Esophagus mucosa (tissue), 1 donor: ENCODE data around the gene RFWD3. TPM values are rescaled to one million over a fixed set of nuclear protein-coding genes. Genes with fewer than 3 reads are reported as not detected.
"Not testable (repeated sequence)": the region's sequence is repeated elsewhere in the genome, so short reads cannot be mapped to it uniquely, and the experiment has no call there.

ENCODE experiments used
- ATAC-seq: fragments of 200-7000 bp; cut with Tn5 transposase; one replicate; pipeline ENCODE4 v1.9.1; 2020
- total RNA-seq: library from RNA; stranded (reverse); gene quantifications from one replicate; pipeline ENCODE4 v1.2.4, GENCODE V29; 2023
- donor health status: DM: yes; HTN: yes; CAD: no.

Gene RFWD3
- total RNA-seq, 1 donor from 2014 or later = 23.9 TPM

DNA sequence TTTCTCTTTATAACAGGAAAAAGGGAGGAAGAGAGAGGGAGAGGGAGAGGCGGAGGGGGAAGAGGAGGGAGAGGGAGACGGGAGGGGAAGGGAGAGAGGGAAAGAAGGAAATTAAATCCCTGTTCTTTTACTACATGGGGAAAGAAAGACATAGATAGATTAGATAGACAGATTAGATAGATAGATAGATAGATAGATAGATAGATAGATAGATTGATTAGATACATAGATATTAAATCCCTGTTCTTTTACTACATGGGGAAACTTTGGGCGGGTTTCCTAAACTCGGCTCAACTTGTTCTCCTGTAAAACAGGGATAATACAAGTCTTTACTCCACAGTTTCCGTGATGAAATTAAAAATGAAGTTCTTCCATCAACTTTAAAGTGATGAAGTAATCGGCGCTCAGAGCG, 661 bp downstream of the RFWD3 start:
- ATAC-seq = no peak

DNA sequence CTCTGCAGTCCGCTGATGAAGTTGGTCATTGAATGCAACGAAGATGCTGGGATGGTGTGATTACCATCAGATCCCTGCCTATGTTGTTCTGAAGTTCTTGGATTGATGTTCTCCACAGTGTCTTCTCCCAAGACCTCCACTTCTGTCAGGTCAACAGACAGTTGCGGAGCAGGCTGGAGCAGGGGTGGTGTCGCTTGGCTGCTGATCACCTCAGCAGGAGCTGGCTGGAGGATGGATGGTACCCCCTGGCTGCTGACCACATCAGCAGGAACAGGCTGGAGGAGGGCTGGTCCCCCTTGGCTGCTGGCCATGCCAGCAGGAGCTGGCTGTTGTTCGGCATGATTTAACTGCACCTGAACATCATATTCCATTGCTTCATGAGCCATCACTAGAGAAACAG, 5.6 kb downstream of the RFWD3 start:
- ATAC-seq = no peak

DNA sequence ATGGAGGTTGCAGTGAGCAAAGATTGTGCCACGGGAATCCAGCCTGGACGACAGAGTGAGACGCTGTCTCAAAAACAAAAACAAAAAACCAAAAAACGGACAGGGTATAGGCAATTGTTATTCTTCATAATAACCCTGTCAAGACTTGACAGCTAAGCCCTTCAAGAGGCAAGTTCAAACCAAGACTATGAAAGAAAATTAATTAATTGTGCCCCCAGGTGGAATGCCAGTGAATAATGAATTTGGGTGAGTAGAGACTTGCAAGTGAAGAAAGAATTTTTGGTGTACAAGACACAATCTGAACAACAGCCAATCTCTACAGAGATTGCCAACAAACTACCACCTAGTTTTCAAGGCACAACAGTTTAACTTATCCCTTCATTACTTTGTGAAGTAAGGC, 6.3 kb downstream of the RFWD3 start:
- peak; percentile 75 for ATAC-seq

DNA sequence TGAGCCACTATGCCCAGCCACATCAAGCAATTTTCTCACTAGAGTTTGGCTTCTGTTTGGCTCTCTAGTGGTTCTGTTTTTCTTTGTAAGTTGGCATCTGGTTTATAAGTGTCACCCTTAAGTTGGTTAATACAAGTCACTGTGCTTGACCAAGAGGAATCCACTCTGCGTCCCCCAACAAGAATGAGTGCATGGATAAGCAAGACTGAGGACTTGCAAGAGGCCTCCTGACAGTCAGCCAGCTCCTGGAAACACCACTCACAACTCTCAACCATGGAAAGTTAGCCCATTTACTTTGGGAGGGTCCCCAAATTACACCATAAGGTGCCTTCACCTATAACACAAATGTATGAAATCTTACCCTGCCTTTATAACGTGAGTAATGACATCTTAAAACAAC, 7.6 kb downstream of the RFWD3 start:
- ATAC-seq = no peak

GRCh38 chr16:74657870-74658642, 8.6 kb downstream of the RFWD3 start:
- ATAC-seq = peak; percentile 38

DNA sequence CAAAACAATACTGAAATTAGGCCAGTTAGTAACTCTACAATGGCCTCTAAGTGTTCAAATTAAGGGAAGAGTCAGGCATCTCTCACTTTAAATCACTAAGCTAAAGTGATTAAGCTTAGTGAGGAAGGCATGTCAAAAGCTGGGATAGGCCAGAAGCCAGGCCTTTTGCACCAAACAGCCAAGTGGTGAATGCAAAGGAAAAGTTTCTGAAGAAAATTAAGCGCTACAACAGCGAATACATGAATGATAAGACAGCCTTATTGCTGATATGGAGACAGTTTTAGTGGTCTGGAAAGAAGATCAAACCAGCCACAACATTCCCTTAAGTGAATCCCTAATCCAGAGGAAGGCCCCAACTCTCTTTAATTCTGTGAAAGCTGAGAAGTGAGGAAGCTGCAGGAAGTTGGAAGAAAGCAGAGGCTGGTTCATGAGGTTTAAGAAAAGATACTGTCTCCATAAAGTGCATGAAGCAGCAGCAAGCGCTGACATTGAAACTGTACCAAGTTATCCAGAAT, 12.1 kb downstream of the RFWD3 start:
- no peak for ATAC-seq

DNA sequence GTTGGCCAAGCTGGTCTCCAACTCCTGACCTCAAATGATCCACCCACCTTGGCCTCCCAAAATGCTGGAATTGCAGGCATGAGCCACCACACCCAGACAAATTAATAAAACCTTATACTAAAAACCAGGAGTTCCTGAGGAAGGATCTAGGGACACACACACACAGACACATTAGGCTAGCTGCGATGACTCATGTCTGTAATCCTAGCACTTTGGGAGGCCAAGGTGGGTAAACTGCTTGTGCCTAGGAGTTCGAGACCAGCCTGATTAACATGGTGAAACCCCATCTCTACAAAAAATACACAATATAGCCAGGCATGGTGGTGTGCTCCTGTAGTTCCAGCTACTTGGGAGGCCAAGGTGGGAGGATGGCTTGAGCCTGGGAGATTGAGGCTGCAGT, 13.8 kb downstream of the RFWD3 start:
- not testable (repeated sequence) for ATAC-seq

- no peak for ATAC-seq
Observed at GRCh38 chr16:74652249-74652648, 14.4 kb downstream of the RFWD3 start.

- peak; percentile 78 for ATAC-seq
Observed at GRCh38 chr16:74651841-74652240, 14.8 kb downstream of the RFWD3 start.

- ATAC-seq = no peak
Observed at GRCh38 chr16:74650966-74651567, 15.6 kb downstream of the RFWD3 start.

- ATAC-seq = no peak
Observed at GRCh38 chr16:74649839-74650504, 16.7 kb downstream of the RFWD3 start.

- no peak for ATAC-seq
Observed at GRCh38 chr16:74641969-74642368, 24.7 kb downstream of the RFWD3 start.

DNA sequence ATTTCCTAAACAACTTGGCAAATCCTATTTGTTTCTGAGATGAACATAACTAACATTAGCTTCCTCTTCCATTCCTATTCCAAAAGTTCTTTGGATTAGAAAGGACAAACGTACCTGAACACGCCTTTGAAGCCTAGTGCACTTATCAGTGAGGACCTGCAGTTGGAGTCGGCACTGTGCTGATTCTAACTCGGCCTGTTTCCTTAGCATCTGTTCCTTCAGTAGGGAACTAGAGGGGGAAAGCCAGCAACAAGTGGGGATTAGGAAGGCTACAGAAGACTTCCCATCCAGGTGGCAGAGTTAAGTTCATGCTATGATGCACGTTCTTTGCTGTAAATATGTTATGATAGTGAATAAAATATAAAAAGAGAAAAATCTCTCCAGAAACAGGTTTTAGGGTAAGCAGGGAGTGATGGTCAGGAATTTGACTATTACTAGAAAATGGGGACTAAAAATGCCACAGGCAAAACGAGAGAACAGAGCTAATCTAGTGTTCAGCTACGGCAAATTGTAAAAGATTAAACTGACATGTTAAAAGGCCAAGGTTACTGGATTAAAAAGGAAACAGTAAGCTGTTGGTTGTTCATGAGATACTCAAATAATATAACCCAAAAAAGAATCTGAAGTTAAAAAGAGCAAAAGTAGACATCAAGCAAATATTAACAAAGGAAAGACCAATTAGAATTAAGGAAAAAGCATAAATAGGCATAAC, 28.8 kb downstream of the RFWD3 start:
- no peak for ATAC-seq

- no peak for ATAC-seq
Observed at GRCh38 chr16:74635303-74635702, 31.4 kb downstream of the RFWD3 start.

DNA sequence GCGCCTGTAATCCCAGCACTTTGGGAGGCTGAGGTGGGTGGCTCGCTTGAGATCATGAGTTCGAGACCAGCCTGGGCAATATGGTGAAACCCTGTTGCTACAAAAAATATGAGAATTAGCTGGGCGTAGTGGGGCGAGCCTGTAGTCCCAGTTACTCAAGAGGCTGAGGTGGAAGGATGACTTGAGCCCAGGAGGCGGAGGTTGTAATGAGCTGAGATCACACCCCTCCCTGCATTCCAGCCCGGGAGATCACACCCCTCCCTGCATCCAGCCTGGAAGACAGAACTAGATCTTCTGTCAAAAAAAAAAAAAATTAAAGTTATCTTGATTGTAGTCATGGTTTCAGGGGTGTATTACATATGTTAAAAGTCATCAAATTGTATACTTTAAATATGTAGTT, 33.0 kb downstream of the RFWD3 start:
- ATAC-seq = no peak

DNA sequence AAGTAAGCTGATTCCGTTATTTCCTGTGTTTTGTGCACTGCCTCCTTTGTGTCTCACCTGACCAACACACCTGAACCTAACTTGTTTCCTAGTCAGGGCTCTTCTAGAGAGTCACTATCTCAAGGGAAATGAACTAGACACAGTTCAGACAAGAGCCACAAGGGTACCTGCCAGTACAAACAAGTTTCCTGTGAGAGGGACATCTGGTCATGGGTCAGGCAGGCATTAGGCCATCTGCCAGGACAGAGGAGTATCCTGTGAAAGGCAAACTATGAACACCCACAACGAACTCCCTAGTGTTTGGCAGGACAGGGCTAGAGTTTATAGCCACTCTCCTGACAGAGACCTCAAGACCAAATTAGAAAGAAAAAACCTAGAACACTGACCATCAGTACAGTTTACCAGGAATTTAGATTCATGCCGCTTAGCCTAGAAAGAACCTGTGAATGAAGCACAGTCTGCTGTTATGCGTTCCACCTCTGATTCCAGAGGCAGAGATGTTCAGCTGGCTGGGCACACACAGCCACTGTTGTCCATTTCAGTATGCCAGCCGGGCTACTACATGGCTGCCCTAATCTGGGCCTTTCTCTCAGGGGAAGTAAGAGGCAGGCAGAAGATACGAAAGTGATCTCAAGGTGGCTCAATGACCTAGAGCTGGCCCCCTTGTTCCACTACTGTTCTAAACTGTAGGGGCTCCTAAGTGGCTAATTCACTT, 39.0 kb downstream of the RFWD3 start:
- ATAC-seq = no peak

GRCh38 chr16:74626741-74627416, 39.8 kb downstream of the RFWD3 start:
- ATAC-seq = no peak

GRCh38 chr16:74625500-74626350, 41.0 kb downstream of the RFWD3 start:
- ATAC-seq = no peak

GRCh38 chr16:74623839-74624235, 42.8 kb downstream of the RFWD3 start:
- no peak for ATAC-seq

DNA sequence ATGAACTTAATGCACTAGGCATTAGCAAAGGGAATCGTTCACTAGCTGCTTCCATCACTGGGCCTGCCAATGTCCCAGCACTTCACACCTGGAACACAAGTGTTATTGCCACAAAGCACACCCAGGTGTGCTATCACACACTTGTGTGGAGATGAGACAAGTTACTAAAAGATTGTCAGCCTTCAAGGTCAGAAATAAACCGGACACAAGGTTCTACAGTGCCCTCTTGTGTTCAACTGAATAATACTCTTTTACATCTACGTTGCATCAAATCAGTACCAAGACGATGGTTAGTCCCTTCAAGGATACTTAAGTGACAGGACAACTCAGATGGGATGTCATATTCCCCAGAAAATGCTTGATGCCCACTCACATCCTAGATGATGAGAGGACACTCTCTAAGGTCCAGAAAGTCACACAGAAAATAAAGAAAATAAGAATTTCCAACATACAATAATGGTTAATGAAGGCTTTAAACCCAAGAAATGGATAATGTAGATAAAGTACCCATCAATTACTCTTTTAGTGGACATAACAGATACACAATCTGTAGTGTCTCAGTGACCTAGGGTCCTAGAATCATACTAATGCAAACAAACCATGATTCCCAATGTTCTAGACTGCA, 43.4 kb downstream of the RFWD3 start:
- peak; percentile 66 for ATAC-seq
